Uterus (tissue), 4 donors: ENCODE data around the gene GPR42. TPM values are rescaled to one million over a fixed set of nuclear protein-coding genes. Genes with fewer than 3 reads are reported as not detected.
"Not testable (repeated sequence)": the region's sequence is repeated elsewhere in the genome, so short reads cannot be mapped to it uniquely, and the experiment has no call there.

Experiments
- DNase-seq, 2 donors: peaks; one replicate each; pipeline ENCODE4 v3.0.0-alpha.2; 2019 to 2020
- H3K27ac ChIP-seq, 2 donors: fragments of 200-600 bp; sonication (generic); 1 replicate in 1 of 2; 2 replicates in 1 of 2; pipeline ENCODE4 v1.5.1; 2016 to 2018
- H3K27me3 ChIP-seq, 2 donors: fragments of 200-600 bp; sonication (generic); one replicate each; pipeline ENCODE4 v1.5.1; 2018 to 2019; ENCODE audit warnings: control low read depth in 1 of 2
- H3K36me3 ChIP-seq, 2 donors: fragments of 200-600 bp; sonication (generic); one replicate each; pipeline ENCODE4 v1.5.1; 2019; ENCODE audit warnings: control low read depth in 1 of 2
- H3K4me1 ChIP-seq, 2 donors: fragments of 200-600 bp; sonication (generic); one replicate each; pipeline ENCODE4 v1.5.1; 2018 to 2019; ENCODE audit warnings: control low read depth in 1 of 2
- H3K4me3 ChIP-seq, 2 donors: fragments of 200-600 bp; sonication (generic); 1 replicate in 1 of 2; 2 replicates in 1 of 2; pipeline ENCODE4 v1.5.1; 2018 to 2019; ENCODE audit warnings: mild to moderate bottlenecking in 1 of 2
- H3K9me3 ChIP-seq, 2 donors: fragments of 200-600 bp; sonication (generic); one replicate each; pipeline ENCODE4 v1.5.1; 2019; ENCODE audit warnings: control low read depth in 1 of 2
- CTCF ChIP-seq, 4 experiments: fragments of 200-600 bp in 2 of 4; fragments of 450-650 bp in 2 of 4; sonication (generic) in 2 of 4; IDR thresholded peaks; one replicate each; pipeline ENCODE4 v1.5.1; 2016 to 2019; ENCODE audit warnings: antibody characterized with exemption in 4 of 4, mild to moderate bottlenecking in 2 of 4, moderate library complexity in 1 of 4
- POLR2A ChIP-seq, 2 donors: fragments of 450-650 bp; IDR thresholded peaks; one replicate each; pipeline ENCODE4 v1.6.1; 2016; ENCODE audit warnings: antibody characterized with exemption in 2 of 2, mild to moderate bottlenecking in 1 of 2, moderate library complexity in 1 of 2
- intact Hi-C: fragments of 100-400 bp; cut with DNase I; formaldehyde crosslinking; loops from one replicate; pipeline ENCODE4 v1.15.1; 2023; ENCODE audit warnings: low total_unique reads
- total RNA-seq, 4 donors: library from RNA; depleted of rRNA in 3 of 4; stranded (reverse); fragments of >200 nt in 3 of 4; gene quantifications; one replicate each; pipeline versions ENCODE4 v1.1.0 to v1.2.4, GENCODE V29; 2014 to 2023
- donor health status: DM: yes; HTN: yes; CAD: no.

The GPR42 gene
- total RNA-seq, 4 donors from 2014 or later: not detected

GRCh38 chr19:35377656-35378055 lies 6.8 kb downstream of the GPR42 start:
- DNase-seq: no peak
- Histone ChIP-seq H3K27me3 (no peaks in the 10 kb centered on the region), H3K27ac (no peak overlapping the region), H3K4me1 (no peaks in the 10 kb centered on the region), H3K4me3 (no peak overlapping the region), H3K9me3 (no peaks in the 10 kb centered on the region), H3K36me3 (no peaks in the 10 kb centered on the region)
- no peak for TF ChIP-seq CTCF (IDR thresholded peaks at IDR 0.05)
- TF ChIP-seq POLR2A (IDR thresholded peaks at IDR 0.05): no peak
- intact Hi-C loops: no loop called here

- Histone ChIP-seq H3K9me3 (no peaks in the 10 kb centered on the region), H3K4me1 (no peaks in the 10 kb centered on the region), H3K27ac (no peak overlapping the region), H3K4me3 (no peak overlapping the region), H3K36me3 (no peaks in the 10 kb centered on the region), H3K27me3 (no peaks in the 10 kb centered on the region)
- no peak for DNase-seq
- intact Hi-C loops: no loop called here
- TF ChIP-seq POLR2A (IDR thresholded peaks at IDR 0.05) (no peak), CTCF (IDR thresholded peaks at IDR 0.05) (no peak)
Measured at GRCh38 chr19:35378356-35378755, 7.5 kb downstream of the GPR42 start.

GRCh38 chr19:35379545-35379944 lies 8.7 kb downstream of the GPR42 start:
- H3K27ac ChIP-seq, H3K9me3 ChIP-seq, H3K4me3 ChIP-seq, intact Hi-C loops, H3K4me1 ChIP-seq, H3K36me3 ChIP-seq, H3K27me3 ChIP-seq, DNase-seq: not testable (repeated sequence)

- Histone ChIP-seq H3K27ac (no peak overlapping the region), H3K27me3 (no peaks in the 10 kb centered on the region), H3K36me3 (no peaks in the 10 kb centered on the region), H3K9me3 (no peaks in the 10 kb centered on the region), H3K4me3 (no peak overlapping the region), H3K4me1 (no peaks in the 10 kb centered on the region)
- no peak for TF ChIP-seq POLR2A (IDR thresholded peaks at IDR 0.05)
- TF ChIP-seq CTCF (IDR thresholded peaks at IDR 0.05): no peak
- no peak for DNase-seq
- intact Hi-C loops: no loop called here
Measured at GRCh38 chr19:35379992-35380391, 9.1 kb downstream of the GPR42 start.

- no peak overlapping the region for H3K4me3 ChIP-seq
- H3K27me3 ChIP-seq: no peaks in the 10 kb centered on the region
- TF ChIP-seq POLR2A (IDR thresholded peaks at IDR 0.05) (no peak), CTCF (IDR thresholded peaks at IDR 0.05) (no peak)
- intact Hi-C loops: no loop called here
- H3K36me3 ChIP-seq: no peaks in the 10 kb centered on the region
- no peaks in the 10 kb centered on the region for H3K4me1 ChIP-seq
- no peak for DNase-seq
- no peaks in the 10 kb centered on the region for H3K9me3 ChIP-seq
- H3K27ac ChIP-seq: no peak overlapping the region
Measured at GRCh38 chr19:35380450-35381124, 9.7 kb downstream of the GPR42 start.

GRCh38 chr19:35381318-35381717 lies 10.4 kb downstream of the GPR42 start:
- no peak for DNase-seq
- TF ChIP-seq POLR2A (IDR thresholded peaks at IDR 0.05) (no peak), CTCF (IDR thresholded peaks at IDR 0.05) (no peak)

More at GRCh38 chr19:35381318-35381717, 10.4 kb downstream of the GPR42 start:
- Histone ChIP-seq H3K27me3 (no peaks in the 10 kb centered on the region), H3K4me3 (no peak overlapping the region), H3K36me3 (no peaks in the 10 kb centered on the region), H3K27ac (no peak overlapping the region), H3K9me3 (no peaks in the 10 kb centered on the region), H3K4me1 (no peaks in the 10 kb centered on the region)
- intact Hi-C loops: no loop called here
